Pulmonary artery endothelial cell (primary cell): Measurements from ENCODE around the gene DOCK7. TPM values are rescaled to one million over a fixed set of nuclear protein-coding genes. Genes with fewer than 3 reads are reported as not detected.
"Not testable (repeated sequence)": the region's sequence is repeated elsewhere in the genome, so short reads cannot be mapped to it uniquely, and the experiment has no call there.

Experiments used
- DNase-seq: peaks from one replicate; pipeline ENCODE4 v3.0.0-alpha.2; 2011; ENCODE audit warnings: low read depth, low spot score
- total RNA-seq: library from RNA; depleted of rRNA; stranded (reverse); fragments of >200 nt; gene quantifications from 2 replicates; pipeline ENCODE4 v1.2.3, GENCODE V29; 2014

DOCK7 gene, protein sequence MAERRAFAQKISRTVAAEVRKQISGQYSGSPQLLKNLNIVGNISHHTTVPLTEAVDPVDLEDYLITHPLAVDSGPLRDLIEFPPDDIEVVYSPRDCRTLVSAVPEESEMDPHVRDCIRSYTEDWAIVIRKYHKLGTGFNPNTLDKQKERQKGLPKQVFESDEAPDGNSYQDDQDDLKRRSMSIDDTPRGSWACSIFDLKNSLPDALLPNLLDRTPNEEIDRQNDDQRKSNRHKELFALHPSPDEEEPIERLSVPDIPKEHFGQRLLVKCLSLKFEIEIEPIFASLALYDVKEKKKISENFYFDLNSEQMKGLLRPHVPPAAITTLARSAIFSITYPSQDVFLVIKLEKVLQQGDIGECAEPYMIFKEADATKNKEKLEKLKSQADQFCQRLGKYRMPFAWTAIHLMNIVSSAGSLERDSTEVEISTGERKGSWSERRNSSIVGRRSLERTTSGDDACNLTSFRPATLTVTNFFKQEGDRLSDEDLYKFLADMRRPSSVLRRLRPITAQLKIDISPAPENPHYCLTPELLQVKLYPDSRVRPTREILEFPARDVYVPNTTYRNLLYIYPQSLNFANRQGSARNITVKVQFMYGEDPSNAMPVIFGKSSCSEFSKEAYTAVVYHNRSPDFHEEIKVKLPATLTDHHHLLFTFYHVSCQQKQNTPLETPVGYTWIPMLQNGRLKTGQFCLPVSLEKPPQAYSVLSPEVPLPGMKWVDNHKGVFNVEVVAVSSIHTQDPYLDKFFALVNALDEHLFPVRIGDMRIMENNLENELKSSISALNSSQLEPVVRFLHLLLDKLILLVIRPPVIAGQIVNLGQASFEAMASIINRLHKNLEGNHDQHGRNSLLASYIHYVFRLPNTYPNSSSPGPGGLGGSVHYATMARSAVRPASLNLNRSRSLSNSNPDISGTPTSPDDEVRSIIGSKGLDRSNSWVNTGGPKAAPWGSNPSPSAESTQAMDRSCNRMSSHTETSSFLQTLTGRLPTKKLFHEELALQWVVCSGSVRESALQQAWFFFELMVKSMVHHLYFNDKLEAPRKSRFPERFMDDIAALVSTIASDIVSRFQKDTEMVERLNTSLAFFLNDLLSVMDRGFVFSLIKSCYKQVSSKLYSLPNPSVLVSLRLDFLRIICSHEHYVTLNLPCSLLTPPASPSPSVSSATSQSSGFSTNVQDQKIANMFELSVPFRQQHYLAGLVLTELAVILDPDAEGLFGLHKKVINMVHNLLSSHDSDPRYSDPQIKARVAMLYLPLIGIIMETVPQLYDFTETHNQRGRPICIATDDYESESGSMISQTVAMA (N-terminal part only)
- 37.1 and 47.2 TPM in 2 replicates for total RNA-seq

DNA sequence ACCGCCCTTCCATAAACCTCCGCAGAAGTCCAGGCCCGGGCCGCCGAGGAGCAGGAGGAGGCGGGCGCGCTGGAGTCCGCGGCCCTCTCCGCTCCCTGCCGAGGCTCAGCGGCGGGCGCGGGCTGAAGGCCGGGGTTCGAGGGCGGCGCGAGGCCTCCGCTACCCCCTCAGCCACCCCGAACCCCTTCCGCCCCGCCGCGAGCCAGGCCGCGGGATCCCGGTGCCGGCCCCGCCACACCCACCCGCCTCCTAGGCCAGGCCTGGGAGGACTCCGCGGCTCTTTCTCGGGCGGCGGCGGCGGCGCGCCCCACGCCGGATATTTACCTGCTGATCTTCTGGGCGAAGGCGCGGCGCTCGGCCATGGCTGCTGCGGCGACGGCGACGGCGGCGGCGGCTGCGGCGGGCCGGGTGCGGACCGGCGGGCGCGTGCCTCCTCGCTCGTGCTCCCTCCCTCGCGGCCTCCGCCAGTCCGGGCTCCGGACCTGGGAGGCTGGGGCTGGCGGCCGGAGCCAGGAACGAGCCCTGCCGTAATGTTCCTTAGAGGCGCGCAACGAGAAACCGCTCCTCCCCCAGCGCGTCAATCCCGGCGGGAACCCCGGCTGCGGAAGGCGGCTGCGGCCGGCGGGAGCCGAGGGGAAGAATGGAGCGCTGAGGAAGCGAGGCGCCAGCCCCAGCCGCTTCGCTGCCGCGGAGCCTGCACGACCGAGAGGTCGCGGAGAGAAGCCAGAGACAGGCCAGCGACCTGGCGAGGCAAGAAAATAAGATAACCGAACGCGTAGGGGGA, at the start of gene DOCK7:
TSS of gene DOCK7 (minus strand) at position 484 of the 784 bp plus-strand sequence. CDS start at position 362, 122 bp downstream.
- peak; percentile 29 for DNase-seq

DNA sequence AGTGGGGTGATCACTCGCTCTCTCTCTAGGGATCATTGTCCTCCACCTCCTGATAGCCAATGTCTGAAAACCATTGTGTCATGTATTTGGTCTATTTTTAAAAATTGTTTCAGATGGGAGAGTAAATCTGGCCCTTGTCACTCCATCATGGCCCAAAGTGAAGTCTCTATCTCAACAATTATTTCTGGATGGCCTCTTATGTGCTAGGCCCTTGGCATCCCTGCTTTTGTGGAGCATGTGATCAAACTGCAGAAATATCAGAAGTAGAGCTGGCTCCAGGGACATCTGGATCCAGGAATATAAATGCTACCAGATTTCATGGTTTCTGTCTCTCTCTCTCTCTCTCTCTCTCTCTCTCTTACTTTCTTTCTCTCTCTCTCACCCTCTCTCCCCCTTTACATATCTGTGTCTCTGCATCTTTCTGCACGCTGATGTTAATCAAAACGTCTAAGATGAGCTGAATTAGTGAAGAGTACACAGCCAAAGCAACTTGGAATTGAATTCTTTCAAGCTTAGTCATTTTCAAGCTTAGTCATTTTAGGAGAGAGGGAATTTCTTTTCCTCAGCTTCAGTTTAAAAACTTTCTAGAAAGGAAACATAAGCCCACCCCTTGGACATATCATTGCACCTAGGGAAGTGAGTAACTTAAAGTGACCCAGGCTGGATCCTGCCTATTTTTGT, 47.4 kb upstream of the DOCK7 start:
- DNase-seq: no peak

DNA sequence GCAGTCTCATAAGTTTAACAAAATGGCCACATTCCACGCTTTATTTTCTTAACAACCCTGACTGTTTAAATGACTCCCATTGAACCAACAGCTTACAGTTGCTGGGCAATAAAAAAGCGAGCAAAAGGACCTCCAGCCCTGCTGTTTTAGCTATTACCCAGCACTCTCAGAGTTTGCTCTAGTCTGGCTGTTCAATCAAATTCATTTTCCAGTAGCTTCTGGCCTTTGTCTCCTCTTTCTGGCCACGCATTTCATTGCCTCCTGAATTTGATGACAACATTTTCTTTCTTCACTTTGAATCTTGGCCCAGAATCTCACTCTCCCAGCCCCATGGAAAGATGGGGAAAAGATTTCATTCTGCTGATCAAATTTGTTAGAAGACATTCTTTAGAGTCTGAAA, 44.1 kb upstream of the DOCK7 start:
- no peak for DNase-seq

DNA sequence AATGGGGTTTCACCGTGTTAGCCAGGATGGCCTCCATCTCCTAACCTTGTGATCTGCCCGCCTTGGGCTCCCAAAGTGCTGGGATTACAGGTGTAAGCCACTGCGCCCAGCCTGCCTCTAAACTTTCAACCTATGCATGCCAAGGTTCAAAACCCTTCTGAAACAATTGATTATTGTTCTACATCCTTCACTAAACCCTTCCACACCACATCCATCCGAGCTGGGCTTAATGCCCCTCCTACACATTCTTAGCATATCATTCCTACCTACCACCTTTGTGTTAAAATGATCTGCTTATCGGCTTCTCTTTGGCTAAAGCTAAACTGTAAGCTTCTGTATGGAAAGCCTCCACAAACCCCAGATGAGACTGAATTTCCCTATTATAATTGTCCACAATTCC, 40.8 kb upstream of the DOCK7 start:
- no peak for DNase-seq

DNA sequence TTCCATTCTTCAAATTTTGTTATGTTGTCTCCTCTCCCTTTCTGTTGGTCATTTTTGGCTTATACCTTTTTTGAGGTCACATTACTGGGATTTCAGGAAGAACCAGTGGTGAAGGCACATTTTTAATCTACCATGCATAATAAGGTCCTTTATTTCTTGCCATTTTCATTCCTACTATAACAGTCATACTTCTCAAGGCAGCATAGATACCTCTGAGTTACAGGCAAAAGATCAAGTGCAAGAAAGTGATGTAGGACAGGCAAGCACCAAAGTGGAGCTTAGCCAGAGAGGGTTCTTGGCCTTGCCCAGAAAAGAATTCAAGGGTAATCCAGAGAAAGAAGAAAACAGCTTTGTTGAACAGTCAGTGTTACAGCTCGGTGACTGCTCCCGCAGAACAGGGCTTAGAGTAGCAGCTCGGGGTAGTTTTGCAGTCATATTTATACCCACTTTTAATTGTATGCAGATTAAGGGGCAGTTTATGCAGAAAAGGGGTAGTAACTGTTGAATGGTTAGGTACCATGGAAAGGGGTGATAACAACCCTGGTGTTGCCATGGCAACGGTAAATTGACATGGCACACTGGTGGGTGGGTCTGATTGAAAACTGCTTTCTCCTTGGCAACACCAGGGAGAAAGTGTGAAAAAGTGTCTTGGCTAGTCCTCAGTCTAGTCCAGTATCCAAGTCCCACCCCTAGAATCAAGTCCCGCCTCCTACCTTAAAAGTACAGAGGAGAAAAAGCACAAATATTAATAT, 39.6 kb upstream of the DOCK7 start:
- DNase-seq: no peak

GRCh38 chr1:62726011-62726442, 37.8 kb upstream of the DOCK7 start:
- no peak for DNase-seq

DNA sequence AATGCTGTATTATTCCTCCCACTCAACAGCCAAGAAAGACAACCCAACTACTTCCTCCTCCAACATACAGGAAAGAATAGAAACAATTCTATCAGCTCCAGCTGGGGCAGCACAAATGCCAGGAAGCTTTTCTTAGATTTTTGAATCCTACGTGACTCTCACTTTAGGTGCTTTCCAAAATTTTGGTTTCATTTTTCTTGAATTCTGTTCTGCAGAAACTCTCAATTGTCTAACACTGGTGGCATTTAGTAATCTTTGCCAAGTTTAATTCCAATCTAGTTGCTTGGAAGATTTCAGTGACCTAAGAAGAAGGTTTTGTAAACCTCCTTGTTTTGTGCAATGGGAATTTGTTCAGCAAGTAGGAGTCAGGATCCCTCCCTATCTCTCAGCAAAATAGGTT, 37.1 kb upstream of the DOCK7 start:
- DNase-seq: no peak

DNA sequence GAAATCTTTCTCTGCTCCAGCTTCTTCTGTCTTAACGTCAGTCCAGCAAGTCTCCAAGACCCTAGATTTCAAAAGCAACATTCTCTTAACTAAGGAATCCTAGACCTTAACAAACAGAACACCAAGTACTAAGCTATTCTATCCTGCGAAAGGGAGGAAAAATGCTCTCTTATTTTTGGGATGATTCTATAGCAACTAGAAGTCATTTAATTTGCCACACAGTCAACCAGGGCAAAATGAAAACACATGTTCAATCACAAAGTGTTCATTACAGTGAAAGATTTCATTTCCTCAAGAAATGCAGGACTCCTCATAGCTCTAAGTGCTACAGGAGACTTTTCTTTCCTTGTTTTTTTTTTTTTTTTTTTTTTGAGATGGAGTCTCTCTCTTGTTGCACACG, 36.2 kb upstream of the DOCK7 start:
- no peak for DNase-seq

DNA sequence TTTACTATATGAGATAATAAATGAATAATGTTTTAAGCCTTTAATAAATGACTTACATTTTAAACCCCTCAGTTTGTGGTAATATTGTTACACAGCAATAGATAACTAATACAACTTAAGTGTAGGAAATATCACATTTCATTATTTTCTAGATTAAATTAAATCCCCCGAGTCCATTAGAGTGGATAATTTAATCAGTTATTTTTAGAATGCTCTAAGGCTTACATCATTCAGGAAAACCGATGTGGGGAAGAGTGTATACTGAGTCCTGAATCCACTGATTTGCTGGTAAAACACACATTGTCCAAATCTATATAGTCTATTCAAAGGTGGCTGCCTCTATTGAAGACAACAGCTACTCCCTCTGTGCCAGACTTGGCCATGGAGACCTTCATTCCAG, 35.7 kb upstream of the DOCK7 start:
- no peak for DNase-seq

- no peak for DNase-seq
Observed at GRCh38 chr1:62722796-62723195, 34.6 kb upstream of the DOCK7 start.

DNA sequence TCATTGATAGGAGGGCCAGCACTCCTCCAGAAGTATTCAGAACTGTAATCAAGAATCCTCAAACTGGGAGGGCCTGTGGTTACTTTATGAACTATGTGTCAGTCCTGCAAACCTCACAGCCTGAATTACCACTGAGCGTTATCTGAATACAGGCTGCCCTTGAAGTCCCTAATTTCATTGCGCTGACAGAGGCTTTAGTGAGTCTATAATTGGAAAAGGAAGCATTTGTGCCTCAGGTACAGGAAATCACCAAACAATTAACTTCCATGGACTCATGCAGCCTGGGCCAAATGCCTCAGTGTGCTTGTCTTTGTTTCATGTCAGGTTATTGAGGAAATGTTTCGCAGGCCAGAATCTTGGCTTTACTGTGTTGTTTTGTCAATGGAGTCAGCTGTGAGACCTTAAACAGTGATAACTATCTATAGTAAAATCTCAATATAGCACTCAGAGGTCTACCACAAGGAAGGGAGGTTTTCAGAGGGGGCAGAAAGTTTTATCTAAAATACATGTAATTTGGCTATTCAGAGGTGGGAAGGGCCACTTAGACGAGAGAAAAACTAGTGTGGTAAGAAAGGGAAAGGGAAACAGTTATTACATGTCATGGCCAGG, 32.9 kb upstream of the DOCK7 start:
- DNase-seq: peak; percentile 10

- DNase-seq: not testable (repeated sequence)
Observed at GRCh38 chr1:62718400-62718799, 30.2 kb upstream of the DOCK7 start.

- DNase-seq: no peak
Observed at GRCh38 chr1:62717483-62717882, 29.3 kb upstream of the DOCK7 start.

DNA sequence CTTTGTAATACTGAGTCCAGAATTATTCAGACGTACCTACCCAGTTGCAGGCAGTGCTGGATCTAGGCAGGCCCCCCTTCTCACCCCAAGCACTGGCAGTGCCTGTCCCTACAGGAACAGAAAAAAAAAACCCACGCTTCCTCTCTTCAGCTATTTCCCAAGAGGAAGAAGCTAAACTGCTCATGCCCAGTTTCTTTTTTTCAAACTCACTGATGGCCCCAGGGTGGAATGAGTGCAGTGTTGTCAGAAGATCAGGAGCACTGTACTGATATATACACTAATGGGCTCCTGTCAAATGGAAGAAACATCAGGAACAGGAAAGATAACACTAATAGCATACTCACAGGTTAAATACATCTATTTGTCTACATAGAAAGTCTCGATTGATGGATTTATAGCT, 28.2 kb upstream of the DOCK7 start:
- DNase-seq: no peak

- no peak for DNase-seq
Observed at GRCh38 chr1:62712336-62713243, 24.4 kb upstream of the DOCK7 start.

GRCh38 chr1:62707744-62708120, 19.5 kb upstream of the DOCK7 start:
- no peak for DNase-seq

DNA sequence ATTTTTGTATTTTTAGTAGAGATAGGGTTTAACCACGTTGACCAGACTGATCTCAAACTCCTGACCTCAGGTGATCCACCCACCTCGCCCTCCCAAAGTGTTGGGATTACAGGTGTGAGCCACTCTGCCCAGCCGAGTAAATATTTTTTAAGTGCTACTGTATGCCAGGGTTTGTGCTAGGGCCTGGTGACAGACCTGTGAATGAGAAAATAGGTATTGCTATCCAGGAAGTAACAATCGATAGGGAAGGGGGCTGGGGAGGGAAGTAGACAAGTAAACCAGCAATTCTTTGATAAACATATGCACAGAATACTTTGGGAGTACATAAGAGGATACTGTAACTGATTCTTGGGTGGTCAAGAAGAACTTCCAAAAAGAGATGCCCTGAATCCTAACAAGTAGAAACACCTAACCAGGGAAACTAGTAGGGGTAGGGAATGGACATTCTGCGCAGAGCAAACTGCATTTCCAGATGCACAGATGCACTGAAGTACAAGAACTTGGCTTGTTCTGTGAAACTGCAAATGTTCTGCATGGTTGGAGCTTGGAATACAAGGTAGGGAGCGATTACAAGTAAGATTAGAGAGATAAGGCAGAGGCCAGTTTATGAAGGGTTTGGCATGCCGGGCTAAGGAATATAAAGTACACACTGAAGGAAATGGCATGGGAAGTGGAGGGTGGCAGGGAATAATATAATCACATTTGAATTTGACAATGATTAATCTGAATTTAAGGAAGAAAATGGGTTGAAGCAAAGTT, 19.0 kb upstream of the DOCK7 start:
- no peak for DNase-seq
